SK-N-DZ (cell line): Measurements from ENCODE around the gene METTL25.

Source experiments
- DNase-seq: peaks from one replicate; pipeline ENCODE4 v3.0.0-alpha.2; 2015; ENCODE audit warnings: low spot score

The METTL25 gene

DNA sequence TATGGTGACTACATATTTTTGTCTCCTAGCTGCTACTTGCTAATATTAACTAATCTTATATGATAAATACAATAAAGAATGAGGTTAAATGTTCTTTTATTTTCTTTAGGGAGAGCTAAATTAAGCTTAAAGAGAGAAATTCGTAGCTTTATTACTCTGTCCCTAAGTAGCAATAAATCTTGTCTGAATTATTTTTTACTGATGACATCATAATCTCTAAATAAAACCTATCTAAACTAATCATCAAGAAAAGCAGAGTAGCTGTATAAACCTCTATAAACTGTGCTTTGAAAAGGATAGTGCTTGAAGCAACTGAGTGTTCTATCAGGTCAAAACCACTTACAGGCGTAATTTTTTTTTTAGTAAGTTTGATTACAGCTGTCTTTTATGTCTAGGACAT is 42.5 kb downstream of the METTL25 start:
- no peak for DNase-seq

DNA sequence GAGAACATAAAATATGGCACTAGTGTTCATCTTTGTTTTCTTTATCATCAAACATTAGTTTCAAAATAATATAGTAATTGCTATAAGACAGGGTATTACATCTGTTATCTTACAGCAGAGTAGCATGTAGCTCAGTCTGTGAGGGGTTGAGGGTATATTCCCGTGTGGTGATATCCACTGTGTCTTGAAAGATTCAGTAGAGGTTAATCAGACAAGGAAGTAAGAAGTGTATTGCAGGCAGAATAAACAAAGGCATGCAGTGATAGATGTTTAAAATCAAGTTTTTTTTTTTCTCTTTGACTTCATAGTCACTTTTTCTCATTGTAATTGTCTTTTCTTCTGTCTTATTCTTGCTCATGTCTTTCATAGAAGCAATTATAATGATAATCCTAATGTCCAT is 48.3 kb downstream of the METTL25 start:
- no peak for DNase-seq

DNA sequence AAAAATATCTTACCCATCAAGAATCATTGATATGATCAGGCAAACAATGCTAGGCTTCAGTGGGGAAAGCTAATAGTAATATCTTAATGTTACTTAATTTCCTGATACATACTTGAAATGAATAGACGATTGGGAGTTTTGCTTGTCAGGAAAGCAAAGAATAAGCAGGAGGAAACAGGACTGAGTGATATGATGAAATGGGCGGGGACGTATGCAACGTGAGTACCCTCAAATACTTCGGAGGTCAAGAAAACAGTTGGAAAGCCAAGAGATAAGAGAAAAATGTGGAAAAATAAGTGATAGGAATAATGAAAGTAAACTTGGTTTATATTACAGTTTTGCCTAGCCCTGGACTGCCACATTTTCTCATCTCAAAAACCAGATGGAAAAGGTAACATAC is 49.2 kb downstream of the METTL25 start:
- DNase-seq = no peak

DNA sequence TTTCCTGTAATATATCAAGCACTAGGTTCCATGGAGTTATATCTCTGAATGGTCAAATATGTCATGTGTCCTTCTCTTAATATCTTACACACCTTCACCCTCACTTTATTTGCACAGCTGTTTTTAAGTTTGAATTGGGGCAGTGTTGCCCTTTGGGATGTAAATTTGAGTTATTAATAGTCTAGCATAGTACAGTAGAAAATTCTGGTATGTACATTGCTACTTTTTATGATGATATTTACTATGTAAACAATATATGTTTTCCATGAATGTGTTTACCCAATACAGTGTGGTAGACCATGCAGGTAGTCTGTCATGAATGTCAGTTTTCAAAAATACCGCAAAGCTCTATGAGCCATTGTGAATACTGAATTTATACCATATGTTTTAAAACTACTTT is 50.5 kb downstream of the METTL25 start:
- DNase-seq = no peak

DNA sequence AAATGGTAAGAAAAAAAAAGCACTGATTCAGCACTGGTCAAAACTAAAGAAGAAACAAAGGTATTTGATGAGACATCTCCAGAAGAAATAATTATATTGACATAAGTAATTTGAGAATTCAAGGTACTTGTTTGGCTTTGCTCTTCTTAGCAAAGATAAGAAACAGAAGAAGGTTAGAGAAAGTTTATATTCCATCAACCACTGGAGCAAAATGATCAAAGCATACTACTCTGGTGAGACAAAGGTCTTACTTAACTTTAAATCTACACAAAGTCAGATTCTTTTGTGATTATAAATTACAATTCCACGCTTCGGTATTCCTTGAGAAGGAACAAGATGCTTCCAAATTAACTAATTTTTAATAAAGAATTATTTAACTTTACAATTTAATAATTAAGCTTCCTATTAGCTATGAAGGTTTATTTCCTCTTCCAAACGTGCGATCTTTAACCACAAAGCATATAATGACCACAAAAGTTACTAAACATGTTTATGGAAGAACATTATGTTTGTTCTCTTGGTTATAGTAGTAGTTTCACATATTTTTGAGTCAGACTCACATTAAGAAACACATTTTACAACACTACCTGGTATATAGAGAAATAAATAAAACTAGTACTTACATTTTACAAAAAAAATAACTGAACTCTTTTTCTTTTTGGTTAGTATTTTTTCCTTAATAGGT is 53.4 kb downstream of the METTL25 start:
- DNase-seq = no peak

DNA sequence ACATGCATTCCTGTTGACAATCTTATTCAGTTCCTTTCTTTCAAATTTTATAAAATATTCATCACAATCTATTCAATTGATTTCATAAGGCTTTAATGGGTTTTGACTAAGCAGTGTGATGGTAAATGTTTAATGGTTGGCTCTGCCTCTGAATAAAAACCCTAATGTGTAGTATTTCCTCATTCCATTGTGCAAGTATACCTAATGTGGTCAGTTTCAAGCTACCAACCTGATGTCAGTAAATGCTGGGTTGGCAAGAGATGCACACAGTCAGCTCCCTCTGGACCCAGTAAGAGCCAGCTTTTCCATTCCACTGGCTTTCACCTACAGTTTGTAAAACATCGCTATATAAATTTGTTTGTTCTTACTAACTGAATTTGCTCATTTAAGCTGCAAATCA is 53.9 kb downstream of the METTL25 start:
- no peak for DNase-seq

DNA sequence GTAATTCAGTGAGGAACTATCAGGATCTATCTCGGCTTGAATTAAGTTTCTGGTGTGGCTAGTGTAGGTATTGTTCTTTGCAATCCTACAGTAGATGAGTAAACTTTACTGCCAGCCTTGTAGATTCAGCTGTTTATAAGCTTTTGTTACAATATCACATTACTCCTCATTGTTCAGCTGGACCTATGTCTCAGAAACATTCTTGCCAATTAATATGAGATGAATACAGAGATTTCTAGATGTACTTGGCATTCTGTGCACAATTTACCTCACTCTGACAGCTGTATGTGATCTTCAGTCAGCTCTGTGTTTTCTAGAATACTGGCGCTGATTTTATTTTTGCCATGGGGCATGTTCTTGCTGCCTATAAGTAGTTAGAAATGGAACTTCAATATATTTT is 55.7 kb downstream of the METTL25 start:
- no peak for DNase-seq

DNA sequence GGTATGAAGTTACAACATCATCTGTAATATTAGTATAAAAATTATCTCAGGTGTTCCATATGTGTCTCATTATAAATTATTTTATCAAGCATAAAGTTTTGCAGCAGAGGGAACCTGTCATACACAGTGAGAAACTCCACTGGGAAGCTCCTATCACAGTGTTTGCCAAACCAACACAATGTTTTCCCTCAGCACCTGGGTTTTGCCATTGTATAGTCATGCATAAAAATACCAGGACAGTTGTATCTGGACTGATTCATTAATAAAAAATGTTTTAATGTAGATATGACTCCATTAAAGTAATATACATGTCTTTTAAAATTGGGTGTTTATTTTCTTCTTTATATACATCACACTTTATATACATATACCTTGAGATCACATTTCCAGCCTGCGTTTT is 56.6 kb downstream of the METTL25 start:
- DNase-seq = no peak

DNA sequence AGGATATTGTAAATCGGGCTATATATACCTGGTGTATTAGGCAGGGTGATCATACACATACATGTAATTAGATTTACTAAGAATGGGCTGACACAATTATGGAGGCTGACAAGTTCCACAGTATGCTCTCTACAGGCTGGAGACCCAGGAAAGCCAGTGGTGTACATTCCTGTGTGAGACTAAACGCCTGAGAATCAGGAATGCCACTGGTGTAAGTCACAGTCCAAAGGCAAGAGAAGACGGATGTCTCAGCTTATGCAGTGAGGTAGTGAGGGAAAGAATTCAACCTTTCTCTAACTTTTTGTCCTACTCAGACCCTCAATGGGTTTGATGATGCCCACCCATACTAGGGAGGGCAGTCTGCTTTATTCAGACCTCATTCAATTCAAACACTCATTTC is 57.1 kb downstream of the METTL25 start:
- DNase-seq = no peak

DNA sequence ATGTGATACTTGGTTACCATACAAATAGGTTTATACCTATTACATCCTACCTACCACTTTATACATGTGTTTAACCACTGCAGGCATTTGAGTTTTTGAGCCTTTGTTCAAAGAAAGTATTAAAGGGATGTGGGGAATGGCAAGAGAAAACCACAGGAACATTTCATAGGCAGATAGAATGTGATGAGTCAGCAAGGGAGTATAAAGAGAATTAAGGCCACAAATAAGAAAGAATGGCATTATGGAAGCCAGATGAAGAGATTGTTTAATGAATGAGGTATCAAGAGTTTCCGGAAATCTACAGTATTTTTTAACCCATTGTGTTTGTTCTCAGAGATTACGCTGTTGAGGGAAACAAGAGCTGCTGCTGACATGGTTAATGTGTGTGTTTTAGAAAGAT is 66.9 kb downstream of the METTL25 start:
- DNase-seq = no peak

DNA sequence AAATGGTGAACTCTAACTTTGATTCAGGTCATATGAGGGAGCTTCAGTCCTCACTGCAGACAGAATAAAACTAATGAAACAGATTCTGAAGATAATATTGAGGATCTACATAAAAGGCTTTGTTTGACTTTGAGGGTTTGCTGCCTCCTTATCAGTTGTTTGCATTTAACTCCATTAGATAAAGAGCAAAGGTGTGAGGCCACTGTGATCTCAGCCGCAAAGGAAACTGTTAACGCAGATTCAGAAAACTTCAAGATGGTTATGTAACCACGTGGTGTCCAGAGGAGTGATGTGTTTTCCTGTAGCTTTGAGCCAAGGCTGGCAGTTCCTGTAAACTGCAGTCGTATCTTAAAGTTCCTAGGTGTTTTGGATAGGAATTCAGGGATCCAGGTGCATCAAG is 67.8 kb downstream of the METTL25 start:
- no peak for DNase-seq

DNA sequence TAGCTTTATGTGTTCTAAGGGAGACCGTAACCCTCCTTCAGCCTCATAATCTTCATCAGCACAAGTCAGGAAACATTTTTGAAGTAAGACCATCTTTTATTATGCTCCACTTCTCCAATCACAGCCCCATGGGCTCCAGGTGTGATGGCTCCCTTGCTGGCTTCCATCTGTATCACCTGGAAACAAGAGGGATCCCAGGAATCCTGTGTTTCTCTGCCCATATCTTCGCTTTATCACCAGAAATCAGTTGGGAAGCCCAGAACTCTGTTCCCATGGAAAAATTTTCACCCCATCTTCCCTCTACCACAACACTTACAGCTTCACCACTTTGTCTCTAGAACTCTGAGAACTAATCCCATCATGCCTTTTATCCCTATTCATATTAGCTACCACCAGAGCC is 68.3 kb downstream of the METTL25 start:
- DNase-seq = no peak

DNA sequence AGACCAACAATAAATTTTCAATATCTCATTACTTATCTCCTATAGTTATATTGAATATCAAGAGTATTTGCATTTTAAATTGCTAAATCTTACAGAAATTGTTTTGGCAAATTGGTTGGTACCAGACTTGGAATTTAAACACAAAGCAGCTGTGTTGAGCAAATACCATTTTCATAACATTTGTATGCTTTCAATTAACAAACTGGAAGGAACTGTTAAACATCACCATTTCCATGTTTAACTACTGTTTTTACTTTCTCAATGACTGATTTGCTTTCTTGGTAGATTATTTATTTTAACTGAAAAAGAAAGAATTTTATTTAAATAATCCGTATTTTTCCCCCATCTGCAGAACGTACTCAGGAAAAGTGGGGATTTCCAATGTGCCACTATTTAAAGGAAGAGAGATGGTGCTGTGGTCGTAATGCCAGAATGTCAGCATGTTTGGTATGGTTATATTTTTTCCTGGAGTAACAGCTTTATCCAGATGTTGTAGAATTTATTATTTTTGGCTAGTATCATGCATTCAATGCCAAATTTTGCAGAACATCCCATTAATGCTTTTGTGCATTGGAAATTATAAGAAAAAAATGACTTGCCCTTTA is 72.3 kb downstream of the METTL25 start:
- DNase-seq = no peak

DNA sequence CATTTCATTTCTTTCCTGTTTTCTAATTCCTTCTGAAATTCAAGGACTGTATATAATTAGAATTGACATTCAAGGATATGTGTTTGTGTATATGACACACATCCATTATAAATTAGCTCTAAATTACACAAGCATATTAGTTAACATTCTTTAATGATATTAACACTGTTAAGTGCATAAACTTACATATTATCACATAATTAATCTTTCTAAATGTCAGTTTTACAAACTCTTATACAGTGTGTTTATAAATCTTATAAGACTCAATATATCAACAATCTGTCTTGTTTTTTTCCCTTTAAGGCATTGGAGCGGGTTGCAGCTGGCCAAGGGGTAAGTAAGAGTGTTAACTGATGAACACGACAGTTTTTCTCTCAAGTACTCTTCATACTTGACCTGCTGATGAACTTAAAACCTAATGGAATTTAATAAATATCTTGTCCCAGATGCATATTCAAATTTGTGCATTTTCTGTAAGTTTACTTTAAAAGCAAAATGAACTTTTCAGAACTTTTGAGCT is 76.1 kb downstream of the METTL25 start:
- DNase-seq = no peak

DNA sequence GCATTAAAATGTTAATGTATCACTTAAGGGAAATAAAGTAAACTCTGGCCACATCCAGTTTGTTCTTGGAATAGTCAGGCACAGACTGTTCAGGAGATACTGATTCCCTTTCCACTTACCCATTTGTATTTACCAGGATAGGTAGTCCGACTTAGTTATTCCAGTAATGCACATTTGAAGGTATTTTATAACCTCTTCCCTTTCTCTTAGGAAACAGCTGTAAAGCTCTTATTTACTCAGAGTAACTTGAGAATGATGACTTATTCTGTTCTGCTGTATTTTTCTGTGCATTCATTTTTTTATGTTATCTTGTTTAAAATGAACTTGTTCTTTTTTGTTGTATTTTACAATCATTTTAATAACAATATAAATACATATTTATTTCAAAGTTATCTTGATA is 78.0 kb downstream of the METTL25 start:
- no peak for DNase-seq

DNA sequence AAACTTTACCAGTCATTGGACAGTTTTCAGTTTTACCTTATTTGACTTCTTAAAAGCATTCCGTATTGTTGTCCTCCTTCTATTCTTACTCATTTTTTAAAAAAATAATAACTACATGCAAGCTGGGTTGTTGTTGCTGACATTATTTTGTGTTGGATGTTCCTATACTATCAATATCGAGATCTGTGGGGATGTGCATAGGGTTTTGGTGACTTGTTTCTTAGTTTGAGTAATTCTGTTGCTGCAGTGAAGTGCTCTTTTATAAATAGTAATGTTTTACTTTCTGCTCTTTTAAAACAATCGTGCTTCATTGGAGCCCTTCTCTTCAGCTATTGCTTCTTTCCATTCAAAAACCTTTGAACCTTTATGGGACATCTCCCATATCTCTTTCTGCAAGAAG is 79.4 kb downstream of the METTL25 start:
- no peak for DNase-seq

DNA sequence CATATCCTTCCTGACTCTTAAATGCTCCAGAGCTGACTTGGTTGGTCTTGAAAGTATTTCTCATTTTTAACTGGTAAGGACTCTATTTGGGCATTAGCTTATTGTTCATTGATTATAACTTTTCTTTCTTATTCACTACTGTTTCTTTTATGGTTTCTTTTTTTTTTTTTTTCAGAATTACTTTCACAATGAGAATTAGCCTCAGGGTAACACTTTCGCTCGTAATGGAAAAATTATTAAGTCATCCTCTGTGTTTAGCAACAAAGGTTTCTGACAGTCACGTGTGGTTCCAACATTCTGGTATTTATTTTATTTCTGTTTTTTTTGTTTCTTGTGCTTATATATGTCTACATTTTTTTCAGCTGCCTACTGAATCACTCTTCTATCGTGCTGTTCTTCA is 80.0 kb downstream of the METTL25 start:
- no peak for DNase-seq

DNA sequence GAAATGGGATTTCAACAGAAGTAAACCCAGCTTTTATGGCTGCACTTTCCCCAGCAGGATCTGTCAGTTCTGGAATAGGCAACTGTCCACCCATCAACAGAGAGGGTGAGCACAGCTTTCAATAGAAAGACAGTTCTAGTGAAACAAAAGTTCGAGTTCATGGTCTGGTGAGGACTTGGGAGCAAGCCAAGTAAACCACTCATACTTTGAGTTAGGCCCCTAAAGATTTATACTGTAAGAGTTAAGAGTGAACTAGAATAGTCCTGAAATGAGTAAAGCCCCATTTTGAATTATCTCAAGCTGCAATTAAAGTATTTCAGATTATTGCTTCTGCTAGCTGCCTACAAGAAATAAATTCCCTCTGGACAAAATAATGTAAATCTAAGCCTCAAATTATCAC is 82.6 kb downstream of the METTL25 start:
- DNase-seq = no peak

DNA sequence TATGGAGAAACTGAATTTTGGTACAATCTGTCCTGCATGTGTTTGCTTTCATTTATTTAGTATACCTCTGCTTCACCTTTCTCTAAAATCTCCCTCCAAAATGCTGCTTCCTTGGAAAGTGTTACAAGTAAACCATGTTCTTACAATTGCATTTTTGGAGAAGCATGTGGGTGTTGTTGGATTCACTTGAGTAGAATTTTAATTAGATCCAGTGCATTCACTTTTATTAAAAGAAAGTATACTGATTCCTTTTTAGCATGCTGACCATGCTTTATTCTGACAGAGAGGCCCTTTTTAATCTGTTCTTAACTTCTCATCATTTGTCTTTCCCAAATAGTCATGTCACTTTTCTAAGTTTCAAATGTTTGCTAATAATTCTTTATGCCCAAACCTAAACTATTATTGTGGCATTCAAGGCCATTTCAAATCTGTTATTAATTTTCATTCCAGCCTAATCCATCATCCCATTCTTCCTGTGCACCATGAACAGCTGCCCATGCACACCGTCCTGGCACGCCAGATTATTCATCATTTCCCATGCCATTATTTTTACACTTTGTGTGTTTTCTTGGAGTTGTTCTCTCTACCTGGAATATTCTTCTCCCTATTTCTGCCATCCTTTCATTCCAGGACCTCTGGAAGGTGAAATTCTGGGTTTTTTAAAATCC is 90.7 kb downstream of the METTL25 start:
- no peak for DNase-seq

DNA sequence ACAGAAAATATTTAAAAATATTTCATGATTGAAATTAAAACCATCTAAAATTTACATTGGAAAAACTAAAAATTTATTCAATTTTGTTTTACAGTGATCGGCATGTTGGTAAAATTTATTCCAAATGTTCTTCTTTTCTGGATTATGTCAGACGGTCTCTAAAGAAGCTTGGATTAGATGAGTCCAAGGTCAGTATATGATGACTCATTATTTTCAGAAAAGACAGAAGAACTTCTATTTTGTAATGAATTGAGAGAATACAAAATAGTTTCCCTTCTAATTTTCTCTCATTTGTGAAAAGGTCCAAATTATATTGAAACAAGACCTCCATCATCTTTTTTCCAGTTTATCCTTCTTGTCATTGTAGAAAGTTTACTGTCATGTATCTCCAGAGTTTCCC is 98.3 kb downstream of the METTL25 start:
- DNase-seq = no peak

DNA sequence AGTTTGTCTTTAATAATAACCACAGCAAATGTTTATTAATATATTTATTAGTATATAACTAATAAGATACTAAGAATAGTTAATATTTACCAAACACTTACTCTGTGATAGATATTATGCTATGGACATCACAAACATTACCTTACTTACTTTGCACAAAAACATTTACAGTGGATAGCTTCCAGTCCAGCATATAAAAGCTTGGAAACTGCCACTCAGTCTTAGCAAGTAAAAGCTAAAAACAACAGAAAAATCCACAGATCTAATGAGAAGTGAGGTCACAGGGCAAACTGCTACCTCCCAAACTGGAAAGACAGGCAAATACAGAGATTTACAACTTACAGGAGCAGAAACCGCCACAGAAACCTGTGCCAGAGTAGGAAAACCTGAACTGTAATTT is 99.8 kb downstream of the METTL25 start:
- DNase-seq = no peak

DNA sequence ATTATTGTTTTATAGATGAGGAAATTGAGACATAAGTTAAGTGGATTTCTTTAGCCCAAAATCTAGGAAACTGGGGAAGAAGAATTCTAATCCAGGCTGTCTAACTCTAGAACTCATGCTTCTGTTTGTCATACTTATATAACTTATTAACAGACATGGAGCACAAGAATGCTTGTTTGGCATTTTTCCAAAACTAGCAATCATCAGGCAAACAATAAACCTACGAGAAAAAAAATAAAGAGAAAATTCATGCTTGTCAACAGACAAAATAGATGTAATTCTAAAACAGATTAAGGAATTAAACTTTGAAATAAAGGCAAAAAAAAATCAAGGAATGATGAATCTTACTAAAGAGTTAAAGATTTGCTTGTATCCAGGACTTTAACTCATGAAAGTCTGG is 103.1 kb downstream of the METTL25 start:
- DNase-seq = no peak

DNA sequence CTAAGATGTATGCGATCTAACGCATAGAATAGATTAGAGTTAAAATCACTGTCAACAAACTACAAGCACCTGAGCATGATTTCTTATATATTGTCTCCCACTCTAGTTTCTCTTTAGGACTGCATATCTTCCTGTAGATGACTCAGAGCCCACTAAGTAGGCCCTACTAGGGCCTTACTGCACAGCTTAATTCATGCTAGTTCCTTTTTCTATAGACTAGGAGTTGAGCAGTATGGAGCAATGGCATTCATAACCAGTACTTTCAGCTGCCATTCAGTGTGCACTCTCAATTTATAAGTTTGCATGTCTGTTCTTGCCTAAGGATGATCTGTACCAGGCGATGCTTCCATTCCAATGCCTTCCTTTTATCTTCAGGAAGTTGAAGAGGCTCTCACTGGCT is 103.5 kb downstream of the METTL25 start:
- DNase-seq = no peak
